KOPT-K1 (cell line): ENCODE measurements around the gene WDR46.

Experiments used
- H3K27ac ChIP-seq: fragments of 200-600 bp; sonication (generic); 2 replicates; pipeline ENCODE4 v1.5.1; 2016; ENCODE audit warnings: antibody characterized with exemption, mild to moderate bottlenecking, low read depth, low read length; ENCODE audit not compliant: poor library complexity, severe bottlenecking
- H3K36me3 ChIP-seq: fragments of 200-600 bp; sonication (generic); 2 replicates; pipeline ENCODE4 v1.5.1; 2017; ENCODE audit warnings: antibody characterized with exemption, mild to moderate bottlenecking, low read length, moderate library complexity; ENCODE audit not compliant: insufficient read depth
- H3K9me3 ChIP-seq: fragments of 200-600 bp; sonication (generic); 2 replicates; pipeline ENCODE4 v1.5.1; 2017; ENCODE audit warnings: antibody characterized with exemption, low read length, mild to moderate bottlenecking; ENCODE audit not compliant: insufficient read depth, poor library complexity, severe bottlenecking

WDR46 gene

GRCh38 chr6:33288921-33289783, at the start of gene WDR46, which contains the start of gene PFDN6:
WDR46 (minus strand) TSS chr6:33289239; CDS start chr6:33289170, 69 bp downstream.
PFDN6 (plus strand) TSS chr6:33289601; CDS start chr6:33289857, 256 bp downstream.
- peaks cover 72% of the 10 kb centered on the region for H3K36me3 ChIP-seq
- H3K27ac ChIP-seq: peak within 1 kb of the TSS; percentile 68

GRCh38 chr6:33336495-33336894, 47.5 kb upstream of the WDR46 start:
- Histone ChIP-seq H3K36me3 (no peaks in the 10 kb centered on the region), H3K27ac (no peak overlapping the region), H3K9me3 (no peaks in the 10 kb centered on the region)

More at GRCh38 chr6:33288921-33289783, at the start of gene WDR46, which contains the start of gene PFDN6:
- no peaks in the 10 kb centered on the region for H3K9me3 ChIP-seq

- no peaks in the 10 kb centered on the region for H3K36me3 ChIP-seq
- H3K9me3 ChIP-seq: no peaks in the 10 kb centered on the region
- no peak overlapping the region for H3K27ac ChIP-seq
Measured at GRCh38 chr6:33335916-33336315, 46.9 kb upstream of the WDR46 start.

- no peaks in the 10 kb centered on the region for H3K36me3 ChIP-seq
- H3K27ac ChIP-seq: no peak overlapping the region
- H3K9me3 ChIP-seq: no peaks in the 10 kb centered on the region
Measured at GRCh38 chr6:33333666-33334065, 44.6 kb upstream of the WDR46 start.

- Histone ChIP-seq H3K36me3 (no peaks in the 10 kb centered on the region), H3K9me3 (no peaks in the 10 kb centered on the region), H3K27ac (no peak overlapping the region)
Measured at GRCh38 chr6:33330736-33331135, 41.7 kb upstream of the WDR46 start.

GRCh38 chr6:33329058-33329457, 40.0 kb upstream of the WDR46 start:
- Histone ChIP-seq H3K9me3 (no peaks in the 10 kb centered on the region), H3K36me3 (no peaks in the 10 kb centered on the region), H3K27ac (no peak overlapping the region)

GRCh38 chr6:33324125-33324524, 35.1 kb upstream of the WDR46 start:
- no peaks in the 10 kb centered on the region for H3K9me3 ChIP-seq
- H3K36me3 ChIP-seq: peaks cover 24% of the 10 kb centered on the region
- peak overlapping the region; percentile 95 for H3K27ac ChIP-seq

- Histone ChIP-seq H3K36me3 (peaks cover 29% of the 10 kb centered on the region), H3K27ac (peak overlapping the region; percentile 95), H3K9me3 (no peaks in the 10 kb centered on the region)
Measured at GRCh38 chr6:33323623-33323948, 34.5 kb upstream of the WDR46 start.

- Histone ChIP-seq H3K27ac (peak overlapping the region; percentile 95), H3K36me3 (peaks cover 32% of the 10 kb centered on the region), H3K9me3 (no peaks in the 10 kb centered on the region)
Measured at GRCh38 chr6:33321227-33321626, 32.2 kb upstream of the WDR46 start.

- H3K36me3 ChIP-seq: peaks cover 32% of the 10 kb centered on the region
- H3K9me3 ChIP-seq: no peaks in the 10 kb centered on the region
- H3K27ac ChIP-seq: no peak overlapping the region
Measured at GRCh38 chr6:33320315-33321181, 31.5 kb upstream of the WDR46 start.

- no peak overlapping the region for H3K27ac ChIP-seq
- no peaks in the 10 kb centered on the region for H3K9me3 ChIP-seq
- peaks cover 32% of the 10 kb centered on the region for H3K36me3 ChIP-seq
Measured at GRCh38 chr6:33319939-33320314, 30.9 kb upstream of the WDR46 start.

GRCh38 chr6:33318426-33319073, 29.5 kb upstream of the WDR46 start:
- Histone ChIP-seq H3K27ac (peak overlapping the region; percentile 70), H3K36me3 (peaks cover 32% of the 10 kb centered on the region), H3K9me3 (no peaks in the 10 kb centered on the region)

GRCh38 chr6:33317669-33318425, 28.8 kb upstream of the WDR46 start, which contains the start of gene ZBTB22:
ZBTB22 (minus strand) TSS chr6:33317744; CDS start chr6:33316916, 828 bp downstream.
- Histone ChIP-seq H3K9me3 (no peaks in the 10 kb centered on the region), H3K36me3 (peaks cover 32% of the 10 kb centered on the region), H3K27ac (peak within 1 kb of the TSS; percentile 70)

- peak overlapping the region; percentile 70 for H3K27ac ChIP-seq
- H3K9me3 ChIP-seq: no peaks in the 10 kb centered on the region
- peaks cover 33% of the 10 kb centered on the region for H3K36me3 ChIP-seq
Measured at GRCh38 chr6:33317419-33317668, 28.3 kb upstream of the WDR46 start.
